PC-3 (cell line): ENCODE results near the gene SHQ1.

Source experiments
- CTCF ChIP-seq: fragments of 300-600 bp; sonication (generic); conservative IDR thresholded peaks from 2 replicates; pipeline ENCODE4 v1.5.1; 2017; ENCODE audit warnings: antibody characterized with exemption, low read depth, mild to moderate bottlenecking, low read length
- EZH2 ChIP-seq: fragments of 300-600 bp; sonication (generic); IDR thresholded peaks from one replicate; pipeline ENCODE4 v1.6.1; 2017; ENCODE audit warnings: antibody characterized with exemption, mild to moderate bottlenecking, low read length; ENCODE audit not compliant: unreplicated experiment

DNA sequence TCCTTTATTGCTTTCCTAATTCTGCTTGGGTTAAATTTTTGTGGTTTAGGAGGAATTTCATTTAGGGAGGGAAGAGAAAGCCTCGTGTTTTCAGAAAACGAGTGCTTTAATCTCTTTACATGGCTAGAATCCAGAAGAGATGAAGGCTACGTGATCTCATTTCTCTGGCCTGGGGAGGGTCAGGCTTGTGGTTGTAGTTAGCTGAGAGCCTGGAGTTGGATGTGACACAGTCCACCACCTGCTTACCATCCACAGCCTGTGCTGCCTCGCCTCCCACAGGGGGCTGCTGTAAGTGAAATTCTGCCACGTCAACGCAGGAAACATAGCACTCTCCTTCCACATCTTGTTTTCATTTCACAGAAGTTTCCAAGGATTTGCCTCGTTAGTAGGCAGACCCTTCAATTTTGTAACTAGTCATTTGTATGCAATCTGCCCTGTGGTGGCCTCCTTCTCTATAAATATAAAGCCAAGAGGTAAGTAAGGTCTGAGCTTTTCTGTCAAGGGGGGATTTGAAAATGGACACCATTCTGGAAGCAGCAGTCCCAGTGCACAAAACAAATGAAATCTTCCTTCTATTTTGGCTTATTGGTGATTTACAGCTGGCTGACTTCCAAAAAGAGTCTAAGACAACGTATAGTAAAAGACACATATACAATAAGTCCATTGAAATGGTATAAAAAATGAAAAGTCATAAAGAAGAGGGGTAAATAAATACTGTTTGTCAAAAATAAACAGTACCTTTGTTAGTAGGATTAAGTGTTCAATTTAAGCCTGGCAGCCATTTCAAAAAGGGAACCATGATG is 43.0 kb upstream of the SHQ1 start:
- TF ChIP-seq CTCF: no peak
- TF ChIP-seq EZH2: no peak
